Liver (tissue), 9 donors: ENCODE measurements around the gene GRID1. TPM values are rescaled to one million over a fixed set of nuclear protein-coding genes. Genes with fewer than 3 reads are reported as not detected.

Experiments used
- DNase-seq: peaks from one replicate; pipeline ENCODE4 v3.0.0-alpha.2; 2017; ENCODE audit warnings: low spot score
- H3K27ac ChIP-seq, 2 donors: one replicate each; pipeline ENCODE4 v1.7.0; 2013; ENCODE audit warnings: inconsistent platforms in 2 of 2, low read length in 2 of 2, control low read depth in 1 of 2, low read depth in 1 of 2, mild to moderate bottlenecking in 1 of 2
- H3K27me3 ChIP-seq, 4 donors: one replicate each; pipeline versions ENCODE4 v1.6.1 to v1.7.0; 2013; ENCODE audit warnings: low read length in 3 of 4, inconsistent platforms in 1 of 4, mild to moderate bottlenecking in 1 of 4, moderate library complexity in 1 of 4; ENCODE audit not compliant: control insufficient read depth in 4 of 4, insufficient read depth in 4 of 4
- H3K36me3 ChIP-seq, 4 donors: one replicate each; pipeline versions ENCODE4 v1.6.1 to v1.7.0; 2013; ENCODE audit warnings: low read length in 3 of 4, mild to moderate bottlenecking in 3 of 4, low read depth in 1 of 4, moderate library complexity in 1 of 4; ENCODE audit not compliant: control insufficient read depth in 4 of 4, insufficient read depth in 3 of 4
- H3K4me1 ChIP-seq, 4 donors: one replicate each; pipeline versions ENCODE4 v1.6.1 to v1.7.0; 2013; ENCODE audit warnings: low read length in 3 of 4, mild to moderate bottlenecking in 3 of 4, moderate library complexity in 1 of 4; ENCODE audit not compliant: control insufficient read depth in 4 of 4, insufficient read depth in 4 of 4
- H3K4me3 ChIP-seq, 3 donors: one replicate each; pipeline versions ENCODE4 v1.6.1 to v1.7.0; 2013; ENCODE audit warnings: low read length in 3 of 3, control low read depth in 1 of 3, low read depth in 1 of 3, mild to moderate bottlenecking in 1 of 3
- H3K9ac ChIP-seq, 2 donors: one replicate each; pipeline ENCODE4 v1.7.0; 2013; ENCODE audit warnings: low read length in 2 of 2, mild to moderate bottlenecking in 2 of 2, moderate library complexity in 2 of 2, control low read depth in 1 of 2, low read depth in 1 of 2
- H3K9me3 ChIP-seq, 4 donors: one replicate each; pipeline versions ENCODE4 v1.6.1 to v1.7.0; 2013; ENCODE audit warnings: low read length in 3 of 4; ENCODE audit not compliant: control insufficient read depth in 4 of 4
- EGR1 ChIP-seq, 2 donors: IDR thresholded peaks; 2 replicates each; pipeline ENCODE4 v1.6.1; 2016 to 2018; ENCODE audit warnings: antibody characterized with exemption in 2 of 2, low read depth in 2 of 2
- FOXA2 ChIP-seq: IDR thresholded peaks from 2 replicates; pipeline ENCODE4 v1.6.1; 2016; ENCODE audit warnings: antibody characterized with exemption
- GABPA ChIP-seq, 2 donors: IDR thresholded peaks in 1 of 2; conservative IDR thresholded peaks in 1 of 2; 2 replicates each; pipeline ENCODE4 v1.6.1; 2016; ENCODE audit warnings: antibody characterized with exemption in 2 of 2, mild to moderate bottlenecking in 1 of 2, moderate library complexity in 1 of 2
- HNF4A ChIP-seq, 2 donors: conservative IDR thresholded peaks; 2 replicates each; pipeline ENCODE4 v1.6.1; 2016; ENCODE audit warnings: antibody characterized with exemption in 2 of 2, mild to moderate bottlenecking in 2 of 2
- HNF4G ChIP-seq: IDR thresholded peaks from 2 replicates; pipeline ENCODE4 v1.6.1; 2016; ENCODE audit warnings: antibody characterized with exemption
- JUND ChIP-seq, 2 donors: IDR thresholded peaks; 2 replicates each; pipeline ENCODE4 v1.6.1; 2016; ENCODE audit warnings: antibody characterized with exemption in 2 of 2
- NR2F2 ChIP-seq: IDR thresholded peaks from 2 replicates; pipeline ENCODE4 v1.6.1; 2016; ENCODE audit warnings: antibody characterized with exemption
- RAD21 ChIP-seq, 2 donors: IDR thresholded peaks; 2 replicates each; pipeline ENCODE4 v1.6.1; 2016; ENCODE audit warnings: antibody characterized with exemption in 2 of 2, mild to moderate bottlenecking in 2 of 2
- RXRA ChIP-seq, 2 donors: IDR thresholded peaks; 2 replicates each; pipeline ENCODE4 v1.6.1; 2017 to 2018; ENCODE audit warnings: antibody characterized with exemption in 2 of 2, mild to moderate bottlenecking in 1 of 2
- SP1 ChIP-seq: IDR thresholded peaks from 2 replicates; pipeline ENCODE4 v1.6.1; 2018; ENCODE audit warnings: antibody characterized with exemption, mild to moderate bottlenecking
- TAF1 ChIP-seq: conservative IDR thresholded peaks from 2 replicates; pipeline ENCODE4 v1.6.1; 2016; ENCODE audit warnings: antibody characterized with exemption, mild to moderate bottlenecking
- YY1 ChIP-seq: IDR thresholded peaks from 2 replicates; pipeline ENCODE4 v1.6.1; 2016; ENCODE audit warnings: antibody characterized with exemption, mild to moderate bottlenecking
- WGBS: extraction: QIAGEN DNeasy Blood & Tissue Kit; methylation state at CpG from one replicate; pipeline ENCODE4 v1.1.7; 2013; 5-methylcytosine and 5-hydroxymethylcytosine counted together
- polyA plus RNA-seq, 2 donors: library from polyadenylated mRNA; stranded (reverse) in 1 of 2; unstranded in 1 of 2; fragments of 200-250 nt in 1 of 2; fragments of >200 nt in 1 of 2; fragmentation: Nextera tagmentation in 1 of 2; extraction: Ambion mirVana in 1 of 2; gene quantifications; one replicate each; pipeline versions ENCODE4 v1.2.1 to v1.2.3, GENCODE V29; 2013 to 2015
- total RNA-seq, 2 donors: library from RNA; depleted of rRNA; stranded (reverse); fragments of >200 nt; gene quantifications; one replicate each; pipeline ENCODE4 v1.2.3, GENCODE V29; 2014
- TF ChIP-seq, protein P1 (sequence below): IDR thresholded peaks from 2 replicates; pipeline ENCODE4 v1.6.1; 2016; ENCODE audit warnings: antibody characterized with exemption
- TF ChIP-seq, protein P2 (sequence below): IDR thresholded peaks from 2 replicates; pipeline ENCODE4 v1.6.1; 2016; ENCODE audit warnings: antibody characterized with exemption
- TF ChIP-seq, protein P3 (sequence below): IDR thresholded peaks from 2 replicates; pipeline ENCODE4 v1.6.1; 2016; ENCODE audit warnings: antibody characterized with exemption, mild to moderate bottlenecking
- TF ChIP-seq, protein P4 (sequence below): IDR thresholded peaks from 2 replicates; pipeline ENCODE4 v1.6.1; 2016; ENCODE audit warnings: antibody characterized with exemption
- donor health status: healthy.
- donor health status: healthy.
- donor health status: healthy.
- donor health status: healthy.
- donor health status: healthy.

Gene GRID1
- total and polyA plus RNA-seq, 4 donors = 0.09 to 0.17 (median 0.14) TPM; not detected in 1

DNA sequence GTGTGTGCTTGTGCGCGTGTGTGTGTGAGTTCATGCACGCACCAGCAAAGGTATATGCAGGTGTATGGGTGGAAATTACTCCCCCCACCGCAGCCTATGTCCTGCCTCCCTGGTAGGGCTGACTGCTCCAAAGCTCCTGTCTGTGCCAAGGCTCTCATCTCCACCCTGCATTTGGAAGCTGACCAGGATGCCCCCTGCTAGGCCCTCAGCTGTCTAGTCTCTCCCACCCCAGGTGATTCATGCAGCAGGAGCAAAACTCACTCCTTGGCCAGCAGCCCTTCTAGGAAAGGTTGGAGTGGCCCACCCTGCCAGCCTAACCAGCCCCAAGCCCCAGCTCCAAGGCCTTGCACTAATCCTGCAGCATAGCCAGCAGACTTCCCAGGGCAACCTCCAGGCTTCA, 148.4 kb downstream of the GRID1 start:
- Histone ChIP-seq H3K9ac (no peak overlapping the region), H3K27me3 (peaks cover 0 to 2% (median 0%) of the 10 kb centered on the region in 4 donors), H3K27ac (no peak overlapping the region), H3K9me3 (no peaks in the 10 kb centered on the region), H3K4me1 (no peaks in the 10 kb centered on the region), H3K36me3 (no peaks in the 10 kb centered on the region), H3K4me3 (no peak overlapping the region)
- TF ChIP-seq HNF4A (conservative IDR thresholded peaks at IDR 0.05) (no peak), GABPA (IDR thresholded peaks at IDR 0.05 in 1 of 2, conservative IDR thresholded peaks at IDR 0.05 in 1 of 2) (no peak), FOXA2 (no peak), RXRA (IDR thresholded peaks at IDR 0.05) (no peak), RAD21 (IDR thresholded peaks at IDR 0.05) (no peak), YY1 (no peak), SP1 (no peak), TAF1 (no peak), NR2F2 (no peak)
- 91% methylated on average over 4 of the region's 4 CpGs for WGBS
- DNase-seq = no peak

DNA sequence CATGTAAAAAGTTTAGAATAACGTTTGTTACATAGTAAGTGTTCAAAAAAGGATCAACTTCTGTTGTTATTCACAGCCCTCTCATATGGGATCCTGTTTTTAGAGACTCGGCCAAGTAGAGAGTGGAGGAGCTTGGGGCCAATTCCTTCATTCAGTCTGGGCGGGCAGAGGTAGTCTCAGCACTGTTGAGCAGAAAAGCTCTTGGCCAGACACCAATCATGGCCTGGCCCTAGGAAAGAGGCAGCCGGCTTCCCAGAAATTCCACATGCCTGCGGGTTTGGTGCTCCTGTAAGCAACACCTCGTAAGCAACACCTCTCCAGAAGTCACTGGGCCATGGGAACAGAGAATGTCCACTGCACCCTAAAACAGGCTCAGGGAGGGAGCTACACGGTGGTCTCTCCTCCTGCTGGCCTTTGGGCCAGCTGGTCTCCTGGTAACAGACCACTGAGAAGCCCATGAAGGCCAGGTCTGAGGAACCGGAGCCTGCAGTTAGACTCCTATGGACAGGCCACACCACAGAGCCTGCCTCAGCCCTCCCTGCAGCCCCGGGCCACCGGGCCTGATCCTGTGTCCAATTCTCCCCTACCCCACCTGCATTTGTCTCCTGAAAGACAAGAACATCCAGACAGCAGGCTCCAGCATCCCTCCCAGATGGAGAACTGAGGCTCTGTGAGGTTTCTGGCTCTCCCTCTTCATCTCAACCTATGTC, 149.1 kb downstream of the GRID1 start:
- H3K9ac ChIP-seq = no peak overlapping the region
- no peaks in the 10 kb centered on the region for H3K4me1 ChIP-seq
- TF ChIP-seq, protein P1, sequence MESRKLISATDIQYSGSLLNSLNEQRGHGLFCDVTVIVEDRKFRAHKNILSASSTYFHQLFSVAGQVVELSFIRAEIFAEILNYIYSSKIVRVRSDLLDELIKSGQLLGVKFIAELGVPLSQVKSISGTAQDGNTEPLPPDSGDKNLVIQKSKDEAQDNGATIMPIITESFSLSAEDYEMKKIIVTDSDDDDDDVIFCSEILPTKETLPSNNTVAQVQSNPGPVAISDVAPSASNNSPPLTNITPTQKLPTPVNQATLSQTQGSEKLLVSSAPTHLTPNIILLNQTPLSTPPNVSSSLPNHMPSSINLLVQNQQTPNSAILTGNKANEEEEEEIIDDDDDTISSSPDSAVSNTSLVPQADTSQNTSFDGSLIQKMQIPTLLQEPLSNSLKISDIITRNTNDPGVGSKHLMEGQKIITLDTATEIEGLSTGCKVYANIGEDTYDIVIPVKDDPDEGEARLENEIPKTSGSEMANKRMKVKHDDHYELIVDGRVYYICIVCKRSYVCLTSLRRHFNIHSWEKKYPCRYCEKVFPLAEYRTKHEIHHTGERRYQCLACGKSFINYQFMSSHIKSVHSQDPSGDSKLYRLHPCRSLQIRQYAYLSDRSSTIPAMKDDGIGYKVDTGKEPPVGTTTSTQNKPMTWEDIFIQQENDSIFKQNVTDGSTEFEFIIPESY = no peak
- no peak for TF ChIP-seq HNF4G
- TF ChIP-seq GABPA (IDR thresholded peaks at IDR 0.05 in 1 of 2, conservative IDR thresholded peaks at IDR 0.05 in 1 of 2) = no peak
- TF ChIP-seq TAF1 = no peak
- TF ChIP-seq, protein P2, sequence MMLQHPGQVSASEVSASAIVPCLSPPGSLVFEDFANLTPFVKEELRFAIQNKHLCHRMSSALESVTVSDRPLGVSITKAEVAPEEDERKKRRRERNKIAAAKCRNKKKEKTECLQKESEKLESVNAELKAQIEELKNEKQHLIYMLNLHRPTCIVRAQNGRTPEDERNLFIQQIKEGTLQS = no peak
- TF ChIP-seq JUND (IDR thresholded peaks at IDR 0.05) = no peak
- TF ChIP-seq FOXA2 = no peak
- no peak for TF ChIP-seq NR2F2
- TF ChIP-seq RAD21 (IDR thresholded peaks at IDR 0.05) = no peak
- no peak for TF ChIP-seq HNF4A (conservative IDR thresholded peaks at IDR 0.05)
- no peak for TF ChIP-seq EGR1 (IDR thresholded peaks at IDR 0.05; ENCODE audit: low read depth in 2 of 2)
- TF ChIP-seq, protein P3, sequence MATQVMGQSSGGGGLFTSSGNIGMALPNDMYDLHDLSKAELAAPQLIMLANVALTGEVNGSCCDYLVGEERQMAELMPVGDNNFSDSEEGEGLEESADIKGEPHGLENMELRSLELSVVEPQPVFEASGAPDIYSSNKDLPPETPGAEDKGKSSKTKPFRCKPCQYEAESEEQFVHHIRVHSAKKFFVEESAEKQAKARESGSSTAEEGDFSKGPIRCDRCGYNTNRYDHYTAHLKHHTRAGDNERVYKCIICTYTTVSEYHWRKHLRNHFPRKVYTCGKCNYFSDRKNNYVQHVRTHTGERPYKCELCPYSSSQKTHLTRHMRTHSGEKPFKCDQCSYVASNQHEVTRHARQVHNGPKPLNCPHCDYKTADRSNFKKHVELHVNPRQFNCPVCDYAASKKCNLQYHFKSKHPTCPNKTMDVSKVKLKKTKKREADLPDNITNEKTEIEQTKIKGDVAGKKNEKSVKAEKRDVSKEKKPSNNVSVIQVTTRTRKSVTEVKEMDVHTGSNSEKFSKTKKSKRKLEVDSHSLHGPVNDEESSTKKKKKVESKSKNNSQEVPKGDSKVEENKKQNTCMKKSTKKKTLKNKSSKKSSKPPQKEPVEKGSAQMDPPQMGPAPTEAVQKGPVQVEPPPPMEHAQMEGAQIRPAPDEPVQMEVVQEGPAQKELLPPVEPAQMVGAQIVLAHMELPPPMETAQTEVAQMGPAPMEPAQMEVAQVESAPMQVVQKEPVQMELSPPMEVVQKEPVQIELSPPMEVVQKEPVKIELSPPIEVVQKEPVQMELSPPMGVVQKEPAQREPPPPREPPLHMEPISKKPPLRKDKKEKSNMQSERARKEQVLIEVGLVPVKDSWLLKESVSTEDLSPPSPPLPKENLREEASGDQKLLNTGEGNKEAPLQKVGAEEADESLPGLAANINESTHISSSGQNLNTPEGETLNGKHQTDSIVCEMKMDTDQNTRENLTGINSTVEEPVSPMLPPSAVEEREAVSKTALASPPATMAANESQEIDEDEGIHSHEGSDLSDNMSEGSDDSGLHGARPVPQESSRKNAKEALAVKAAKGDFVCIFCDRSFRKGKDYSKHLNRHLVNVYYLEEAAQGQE = no peak
- TF ChIP-seq, protein P4, sequence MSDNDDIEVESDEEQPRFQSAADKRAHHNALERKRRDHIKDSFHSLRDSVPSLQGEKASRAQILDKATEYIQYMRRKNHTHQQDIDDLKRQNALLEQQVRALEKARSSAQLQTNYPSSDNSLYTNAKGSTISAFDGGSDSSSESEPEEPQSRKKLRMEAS = no peak
- TF ChIP-seq RXRA (IDR thresholded peaks at IDR 0.05) = no peak
- no peak overlapping the region for H3K4me3 ChIP-seq
- no peak for DNase-seq
- H3K27ac ChIP-seq = no peak overlapping the region
- no peaks in the 10 kb centered on the region for H3K36me3 ChIP-seq
- WGBS = 83% methylated on average over 10 of the region's 10 CpGs
- no peaks in the 10 kb centered on the region for H3K27me3 ChIP-seq
- H3K9me3 ChIP-seq = no peaks in the 10 kb centered on the region
